Type B pancreatic cell (in vitro differentiated cells): ENCODE measurements around the gene APOC4. TPM values are rescaled to one million over a fixed set of nuclear protein-coding genes. Genes with fewer than 3 reads are reported as not detected.

Source experiments
- DNase-seq: peaks from one replicate; pipeline ENCODE4 v3.0.0; 2021; ENCODE audit warnings: mixed read lengths; ENCODE audit not compliant: unreplicated experiment; ENCODE audit errors: extremely low spot score
- H3K27ac Mint-ChIP-seq: 2 replicates; pipeline ENCODE4 v1.8.0; 2021; ENCODE audit warnings: mild to moderate bottlenecking, mixed read lengths
- H3K27me3 Mint-ChIP-seq: 2 replicates; pipeline ENCODE4 v1.8.0; 2021; ENCODE audit warnings: mixed read lengths
- H3K36me3 Mint-ChIP-seq: 2 replicates; pipeline ENCODE4 v1.8.0; 2021; ENCODE audit warnings: mixed read lengths
- H3K4me1 Mint-ChIP-seq: one replicate; pipeline ENCODE4 v1.8.0; 2021; ENCODE audit warnings: mixed read lengths; ENCODE audit not compliant: unreplicated experiment
- H3K4me3 Mint-ChIP-seq: 2 replicates; pipeline ENCODE4 v1.8.0; 2021; ENCODE audit warnings: mild to moderate bottlenecking, mixed read lengths
- H3K9me3 Mint-ChIP-seq: 2 replicates; pipeline ENCODE4 v1.8.0; 2021; ENCODE audit warnings: mixed read lengths
- total RNA-seq: library from RNA; stranded (reverse); gene quantifications from 2 replicates; pipeline ENCODE4 v1.2.1, GENCODE V29; 2021; ENCODE audit warnings: low replicate concordance
- TF ChIP-seq, protein P1 (sequence below): fragments of 200-600 bp; sonication (generic); conservative IDR thresholded peaks from 2 replicates; pipeline ENCODE4 v1.5.0; 2021; ENCODE audit warnings: antibody characterized with exemption, mild to moderate bottlenecking

Gene APOC4
- total RNA-seq, 1 donor from 2014 or later = not detected

DNA sequence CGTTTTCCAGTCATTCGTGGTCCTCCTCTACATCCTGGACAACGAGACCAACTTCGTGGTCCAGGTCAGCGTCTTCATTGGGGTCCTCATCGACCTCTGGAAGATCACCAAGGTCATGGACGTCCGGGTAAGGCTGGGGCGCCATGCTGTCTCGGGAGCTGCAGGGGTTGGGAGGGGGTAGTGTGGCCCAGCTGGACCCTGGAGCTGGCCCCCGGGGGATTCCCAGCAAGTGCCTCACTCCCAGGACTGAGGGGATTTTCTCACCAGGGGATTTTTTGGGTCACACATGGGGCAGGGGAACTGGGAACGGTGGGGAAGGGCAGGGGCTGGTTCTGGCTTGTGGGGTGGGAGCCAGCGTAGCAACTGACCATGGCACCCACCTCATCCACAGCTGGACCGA, 48.4 kb downstream of the APOC4 start:
- Mint-ChIP-seq H3K4me3 (no peak overlapping the region), H3K27ac (no peak overlapping the region), H3K27me3 (no peaks in the 10 kb centered on the region), H3K4me1 (no peaks in the 10 kb centered on the region), H3K36me3 (peaks cover 7% of the 10 kb centered on the region), H3K9me3 (no peaks in the 10 kb centered on the region)
- TF ChIP-seq, protein P1, sequence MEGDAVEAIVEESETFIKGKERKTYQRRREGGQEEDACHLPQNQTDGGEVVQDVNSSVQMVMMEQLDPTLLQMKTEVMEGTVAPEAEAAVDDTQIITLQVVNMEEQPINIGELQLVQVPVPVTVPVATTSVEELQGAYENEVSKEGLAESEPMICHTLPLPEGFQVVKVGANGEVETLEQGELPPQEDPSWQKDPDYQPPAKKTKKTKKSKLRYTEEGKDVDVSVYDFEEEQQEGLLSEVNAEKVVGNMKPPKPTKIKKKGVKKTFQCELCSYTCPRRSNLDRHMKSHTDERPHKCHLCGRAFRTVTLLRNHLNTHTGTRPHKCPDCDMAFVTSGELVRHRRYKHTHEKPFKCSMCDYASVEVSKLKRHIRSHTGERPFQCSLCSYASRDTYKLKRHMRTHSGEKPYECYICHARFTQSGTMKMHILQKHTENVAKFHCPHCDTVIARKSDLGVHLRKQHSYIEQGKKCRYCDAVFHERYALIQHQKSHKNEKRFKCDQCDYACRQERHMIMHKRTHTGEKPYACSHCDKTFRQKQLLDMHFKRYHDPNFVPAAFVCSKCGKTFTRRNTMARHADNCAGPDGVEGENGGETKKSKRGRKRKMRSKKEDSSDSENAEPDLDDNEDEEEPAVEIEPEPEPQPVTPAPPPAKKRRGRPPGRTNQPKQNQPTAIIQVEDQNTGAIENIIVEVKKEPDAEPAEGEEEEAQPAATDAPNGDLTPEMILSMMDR = no peak
- no peak for DNase-seq

DNA sequence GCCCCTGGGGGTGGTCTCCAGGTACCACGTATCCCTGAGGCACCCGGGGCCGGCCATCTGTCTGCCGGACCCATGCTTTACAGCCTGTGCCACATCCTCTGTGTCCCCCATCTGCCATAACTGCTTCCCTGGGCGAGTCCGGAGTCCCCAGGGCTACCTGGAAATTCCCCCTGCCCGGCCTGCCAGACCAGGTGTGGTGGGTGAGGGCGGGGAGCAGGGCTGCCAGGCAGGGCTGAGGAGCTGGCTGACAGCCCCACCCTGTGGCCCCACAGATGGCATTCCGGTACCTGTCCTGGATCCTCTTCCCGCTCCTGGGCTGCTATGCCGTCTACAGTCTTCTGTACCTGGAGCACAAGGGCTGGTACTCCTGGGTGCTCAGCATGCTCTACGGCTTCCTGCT, 48.9 kb downstream of the APOC4 start:
- no peaks in the 10 kb centered on the region for H3K4me1 Mint-ChIP-seq
- H3K27me3 Mint-ChIP-seq = no peaks in the 10 kb centered on the region
- TF ChIP-seq, protein P1 = no peak
- H3K9me3 Mint-ChIP-seq = no peaks in the 10 kb centered on the region
- no peak for DNase-seq
- no peak overlapping the region for H3K4me3 Mint-ChIP-seq
- H3K27ac Mint-ChIP-seq = no peak overlapping the region
- H3K36me3 Mint-ChIP-seq = peaks cover 7% of the 10 kb centered on the region

DNA sequence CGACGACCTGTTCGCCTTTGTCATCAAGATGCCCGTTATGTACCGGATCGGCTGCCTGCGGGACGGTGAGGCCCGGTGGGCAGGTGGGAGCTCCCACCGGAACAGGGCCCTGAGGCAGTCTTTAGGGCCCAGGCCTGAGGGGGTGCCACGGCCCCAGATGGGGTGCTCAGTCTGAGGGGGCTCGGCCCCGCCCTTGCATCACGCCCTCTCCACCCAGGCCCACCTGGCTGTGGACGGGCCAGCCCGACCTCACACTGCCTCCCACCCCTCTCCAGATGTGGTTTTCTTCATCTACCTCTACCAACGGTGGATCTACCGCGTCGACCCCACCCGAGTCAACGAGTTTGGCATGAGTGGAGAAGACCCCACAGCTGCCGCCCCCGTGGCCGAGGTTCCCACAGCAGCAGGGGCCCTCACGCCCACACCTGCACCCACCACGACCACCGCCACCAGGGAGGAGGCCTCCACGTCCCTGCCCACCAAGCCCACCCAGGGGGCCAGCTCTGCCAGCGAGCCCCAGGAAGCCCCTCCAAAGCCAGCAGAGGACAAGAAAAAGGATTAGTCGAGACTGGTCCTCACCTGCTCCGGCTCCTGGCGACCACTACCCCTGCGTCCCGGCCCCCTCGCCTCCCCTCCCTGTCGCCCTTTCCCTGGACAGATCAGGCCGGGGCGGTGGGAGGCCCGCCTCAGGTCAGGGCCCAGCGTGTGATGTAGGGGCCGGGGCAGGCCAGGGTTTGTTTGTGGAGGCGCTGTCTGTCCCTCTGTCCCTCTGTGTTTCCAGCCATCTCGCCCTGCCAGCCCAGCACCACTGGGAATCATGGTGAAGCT, 50.5 kb downstream of the APOC4 start:
- Mint-ChIP-seq H3K4me3 (no peak overlapping the region), H3K36me3 (peaks cover 7% of the 10 kb centered on the region), H3K9me3 (no peaks in the 10 kb centered on the region), H3K27me3 (no peaks in the 10 kb centered on the region), H3K4me1 (no peaks in the 10 kb centered on the region), H3K27ac (no peak overlapping the region)
- no peak for DNase-seq
- TF ChIP-seq, protein P1 = no peak

DNA sequence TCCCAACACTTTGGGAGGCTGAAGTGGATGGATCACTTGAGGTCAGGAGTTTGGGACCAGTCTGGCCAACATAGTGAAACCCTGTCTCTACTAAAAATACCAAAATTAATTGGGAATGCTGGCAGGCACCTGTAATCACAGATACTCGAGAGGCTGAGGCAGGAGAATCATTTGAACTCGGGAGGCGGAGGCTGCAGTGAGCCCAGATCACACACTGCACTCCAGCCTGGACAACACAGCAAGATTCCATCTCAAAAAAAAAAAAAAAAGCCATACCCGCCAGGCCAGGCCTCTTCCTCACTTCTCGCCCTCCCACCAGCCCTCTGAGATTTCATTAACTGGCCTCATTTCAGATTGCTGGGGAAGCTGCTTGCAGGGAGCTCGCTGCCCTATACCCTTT, 51.5 kb downstream of the APOC4 start:
- no peaks in the 10 kb centered on the region for H3K27me3 Mint-ChIP-seq
- DNase-seq = no peak
- no peaks in the 10 kb centered on the region for H3K9me3 Mint-ChIP-seq
- H3K27ac Mint-ChIP-seq = no peak overlapping the region
- TF ChIP-seq, protein P1 = no peak
- no peaks in the 10 kb centered on the region for H3K4me1 Mint-ChIP-seq
- no peak overlapping the region for H3K4me3 Mint-ChIP-seq
- peaks cover 7% of the 10 kb centered on the region for H3K36me3 Mint-ChIP-seq

DNA sequence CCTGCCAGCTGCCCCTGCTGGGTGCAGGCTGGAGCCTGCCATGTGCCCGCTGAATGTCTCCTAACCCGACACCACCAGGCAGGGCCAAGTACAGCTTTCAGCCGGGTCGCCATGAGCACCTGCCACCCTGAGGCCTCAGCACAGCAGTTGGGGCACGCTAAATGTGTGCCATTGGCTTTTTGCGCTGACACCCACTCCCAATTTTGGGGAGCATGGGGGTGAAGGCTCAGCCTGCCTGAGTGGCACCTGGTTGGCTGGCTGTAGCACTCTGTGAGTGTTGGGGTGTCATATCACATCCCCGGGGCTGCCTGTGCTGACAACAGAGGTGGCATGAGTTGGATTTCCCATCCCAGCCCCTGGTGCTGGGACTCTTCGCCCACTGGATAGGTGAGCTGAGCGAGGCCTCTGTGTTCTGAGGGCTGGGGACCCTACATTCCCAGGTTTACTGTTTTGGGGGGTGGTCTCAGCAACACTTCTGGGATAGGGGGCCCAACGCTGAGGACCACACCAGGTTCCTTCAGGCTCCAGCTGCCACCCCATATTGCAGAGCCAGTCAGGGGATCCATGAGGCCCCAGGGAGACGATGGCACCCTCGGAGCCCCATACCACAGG, 52.0 kb downstream of the APOC4 start:
- no peaks in the 10 kb centered on the region for H3K4me1 Mint-ChIP-seq
- no peak overlapping the region for H3K27ac Mint-ChIP-seq
- DNase-seq = no peak
- peaks cover 5% of the 10 kb centered on the region for H3K36me3 Mint-ChIP-seq
- TF ChIP-seq, protein P1 = no peak
- H3K27me3 Mint-ChIP-seq = no peaks in the 10 kb centered on the region
- no peaks in the 10 kb centered on the region for H3K9me3 Mint-ChIP-seq
- H3K4me3 Mint-ChIP-seq = no peak overlapping the region

Other genes with a start within 250 kb of the APOC4 start
- not detected in 2 replicates for gene CEACAM16, start 243.1 kb upstream of the APOC4 start, total RNA-seq
- 18.9 and 41.2 TPM in 2 replicates for gene BCL3, start 193.5 kb upstream of the APOC4 start, total RNA-seq
- gene CBLC, start 164.3 kb upstream of the APOC4 start, total RNA-seq = 13.9 and 37.7 TPM in 2 replicates
- gene BCAM, start 133.1 kb upstream of the APOC4 start, total RNA-seq = 105 and 124 TPM in 2 replicates
- 123 and 203 TPM in 2 replicates for gene NECTIN2, start 95.9 kb upstream of the APOC4 start, total RNA-seq
- 75.1 and 77.8 TPM in 2 replicates for gene TOMM40, start 51.0 kb upstream of the APOC4 start, total RNA-seq
- gene APOE, start 36.4 kb upstream of the APOC4 start, total RNA-seq = 168 and 209 TPM in 2 replicates
- 76.3 and 145 TPM in 2 replicates for gene APOC1, start 27.6 kb upstream of the APOC4 start, total RNA-seq
- 0.98 TPM in 1 of 2 replicates, not detected in the other for gene APOC2, start 3.8 kb downstream of the APOC4 start, total RNA-seq
- gene CLPTM1, start 13.1 kb downstream of the APOC4 start, total RNA-seq = 102 and 104 TPM in 2 replicates
- 6.9 and 8.4 TPM in 2 replicates for gene RELB, start 59.2 kb downstream of the APOC4 start, total RNA-seq
- 80.4 and 111 TPM in 2 replicates for gene CLASRP, start 96.8 kb downstream of the APOC4 start, total RNA-seq
- gene ZNF296, start 134.2 kb downstream of the APOC4 start, total RNA-seq = 2.2 and 3.7 TPM in 2 replicates
- 32.2 and 35.6 TPM in 2 replicates for gene GEMIN7, start 137.0 kb downstream of the APOC4 start, total RNA-seq
- 44.7 and 63.7 TPM in 2 replicates for gene PPP1R37, start 150.9 kb downstream of the APOC4 start, total RNA-seq
- 0.56 and 1.3 TPM in 2 replicates for gene NKPD1, start 218.7 kb downstream of the APOC4 start, total RNA-seq
- gene TRAPPC6A, start 236.0 kb downstream of the APOC4 start, total RNA-seq = 36.7 and 41.3 TPM in 2 replicates
- 9.2 and 10.2 TPM in 2 replicates for gene BLOC1S3, start 236.5 kb downstream of the APOC4 start, total RNA-seq